Stimulated activated naive B cell treated with anti-CD40 and anti-IgM and Interleukin-4, amounts not matched to agents 10 μg/mL and 1 μg/mL and 100 μg/mL, for 72 hours (primary cell): ENCODE results near the gene PAXX.
A peak's percentile ranks its signal among the peaks of the same experiment; 100 is the strongest.

Experiments used
- ATAC-seq, 2 donors: fragments of 150-1000 bp; cut with Tn5 transposase; replicated peaks; 2 replicates each; pipeline ENCODE4 v1.10.0; 2021; ENCODE audit warnings: moderate library complexity in 1 of 2
- DNase-seq: peaks from one replicate; pipeline ENCODE4 v3.0.0; 2021
- H3K27ac Mint-ChIP-seq: one replicate; pipeline ENCODE4 v1.8.0; 2022; ENCODE audit warnings: mild to moderate bottlenecking, mixed read lengths
- H3K27me3 Mint-ChIP-seq, 2 donors: one replicate each; pipeline ENCODE4 v1.8.0; 2022; ENCODE audit warnings: mixed read lengths in 2 of 2
- H3K36me3 Mint-ChIP-seq, 2 donors: one replicate each; pipeline ENCODE4 v1.8.0; 2022; ENCODE audit warnings: mixed read lengths in 2 of 2, mild to moderate bottlenecking in 1 of 2
- H3K4me1 Mint-ChIP-seq, 2 donors: one replicate each; pipeline ENCODE4 v1.8.0; 2022; ENCODE audit warnings: mixed read lengths in 2 of 2, mild to moderate bottlenecking in 1 of 2
- H3K4me3 Mint-ChIP-seq, 2 donors: one replicate each; pipeline ENCODE4 v1.8.0; 2022; ENCODE audit warnings: mild to moderate bottlenecking in 2 of 2, mixed read lengths in 2 of 2, moderate library complexity in 1 of 2
- H3K9me3 Mint-ChIP-seq, 2 donors: one replicate each; pipeline ENCODE4 v1.8.0; 2022; ENCODE audit warnings: mixed read lengths in 2 of 2, mild to moderate bottlenecking in 1 of 2

Gene PAXX

DNA sequence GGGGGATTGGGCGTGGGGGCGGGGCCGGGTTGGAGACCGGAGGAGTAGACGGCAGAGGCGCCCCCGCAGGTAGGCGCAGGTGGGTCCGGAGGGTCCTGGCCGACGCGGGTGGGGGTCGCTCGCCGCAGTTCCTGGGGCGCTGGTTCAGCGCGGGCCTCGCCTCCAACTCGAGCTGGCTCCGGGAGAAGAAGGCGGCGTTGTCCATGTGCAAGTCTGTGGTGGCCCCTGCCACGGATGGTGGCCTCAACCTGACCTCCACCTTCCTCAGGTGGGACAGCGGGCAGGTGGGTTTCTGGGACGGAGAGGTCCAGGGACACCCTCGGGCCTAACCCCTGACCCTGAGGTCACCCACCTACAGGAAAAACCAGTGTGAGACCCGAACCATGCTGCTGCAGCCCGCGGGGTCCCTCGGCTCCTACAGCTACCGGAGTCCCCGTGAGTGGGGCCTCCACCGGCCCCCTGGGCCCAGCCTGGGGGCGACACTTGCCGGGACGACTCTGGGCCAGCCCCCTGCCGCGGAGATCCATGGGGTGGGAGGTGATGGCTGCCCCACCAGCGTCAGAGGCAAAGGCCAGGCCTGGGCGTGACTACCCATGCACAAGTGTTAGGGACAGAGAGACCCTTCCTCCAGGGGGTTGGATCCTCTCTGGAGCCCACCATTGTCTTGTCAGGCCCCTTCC, 13.2 kb upstream of the PAXX start:
- DNase-seq (no peak), ATAC-seq (no peak)
- H3K4me1 Mint-ChIP-seq: peaks cover 0 to 6% of the 10 kb centered on the region in 2 donors
- no peak overlapping the region for H3K4me3 Mint-ChIP-seq
- no peak overlapping the region for H3K27ac Mint-ChIP-seq
- peaks cover 0 to 3% of the 10 kb centered on the region in 2 donors for H3K36me3 Mint-ChIP-seq
- peaks cover 41 to 79% of the 10 kb centered on the region in 2 donors for H3K27me3 Mint-ChIP-seq
- no peaks in the 10 kb centered on the region for H3K9me3 Mint-ChIP-seq

GRCh38 chr9:136979769-136980587, 12.2 kb upstream of the PAXX start:
- Mint-ChIP-seq H3K27ac (peak overlapping the region; percentile 5), H3K36me3 (peaks cover 0 to 4% of the 10 kb centered on the region in 2 donors), H3K4me1 (peaks cover 0 to 7% of the 10 kb centered on the region in 2 donors), H3K4me3 (no peak overlapping the region), H3K9me3 (no peaks in the 10 kb centered on the region), H3K27me3 (peaks cover 43 to 86% of the 10 kb centered on the region in 2 donors)
- no peak for DNase-seq
- ATAC-seq: no peak

DNA sequence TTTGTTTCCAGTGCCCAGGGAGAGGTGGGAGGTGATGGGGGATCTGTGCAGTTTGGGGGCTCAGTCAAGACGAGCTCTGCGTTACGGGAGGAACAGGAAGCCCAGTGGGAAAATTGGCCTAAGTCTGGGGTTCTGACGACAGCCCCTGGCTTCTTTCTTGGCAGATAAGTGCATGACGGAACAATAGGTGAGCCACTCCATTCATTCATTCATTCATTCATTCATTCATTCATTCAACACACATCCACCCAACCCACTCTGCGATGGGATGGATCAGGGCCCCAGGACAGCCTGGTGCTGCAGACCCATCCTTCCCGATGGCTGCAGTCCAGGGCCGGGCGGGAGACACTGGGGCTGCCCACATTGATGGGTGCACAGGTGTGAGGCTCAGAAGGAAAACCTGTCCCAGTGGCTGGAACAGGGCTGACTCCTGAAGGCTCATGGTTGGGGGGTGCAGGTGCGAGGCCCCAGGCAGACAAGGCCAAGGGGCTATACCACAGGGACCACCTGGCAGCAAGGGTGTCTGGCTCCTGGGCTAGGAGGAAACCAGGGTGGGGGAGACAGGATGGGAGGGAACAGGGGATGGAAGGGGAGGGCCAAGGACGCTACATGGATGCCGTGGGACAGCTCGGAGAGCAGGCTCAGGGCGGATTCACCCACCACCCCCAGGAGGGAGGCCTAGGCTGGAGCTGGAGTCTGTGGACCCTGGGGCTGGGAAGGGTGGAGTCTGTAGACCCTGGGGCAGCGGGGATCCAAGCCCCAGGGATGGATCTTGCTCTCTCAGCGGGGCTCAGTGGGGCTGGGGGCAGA, 11.3 kb upstream of the PAXX start:
- no peak overlapping the region for H3K4me3 Mint-ChIP-seq
- H3K4me1 Mint-ChIP-seq: peaks cover 0 to 7% of the 10 kb centered on the region in 2 donors
- peaks cover 0 to 4% of the 10 kb centered on the region in 2 donors for H3K36me3 Mint-ChIP-seq
- H3K27ac Mint-ChIP-seq: no peak overlapping the region
- DNase-seq (no peak), ATAC-seq (no peak)
- no peaks in the 10 kb centered on the region for H3K9me3 Mint-ChIP-seq
- peaks cover 41 to 82% of the 10 kb centered on the region in 2 donors for H3K27me3 Mint-ChIP-seq

GRCh38 chr9:136981588-136982231, 10.5 kb upstream of the PAXX start:
- Mint-ChIP-seq H3K27ac (no peak overlapping the region), H3K9me3 (no peaks in the 10 kb centered on the region), H3K27me3 (peaks cover 38 to 80% of the 10 kb centered on the region in 2 donors), H3K4me3 (no peak overlapping the region), H3K36me3 (peaks cover 0 to 4% of the 10 kb centered on the region in 2 donors), H3K4me1 (peaks cover 0 to 5% of the 10 kb centered on the region in 2 donors)
- no peak for DNase-seq
- no peak for ATAC-seq

- H3K4me3 Mint-ChIP-seq: no peak within 1 kb of the TSS
- ATAC-seq: no peak
- DNase-seq: no peak
- H3K9me3 Mint-ChIP-seq: no peaks in the 10 kb centered on the region
- H3K36me3 Mint-ChIP-seq: peaks cover 0 to 4% of the 10 kb centered on the region in 2 donors
- H3K27me3 Mint-ChIP-seq: peaks cover 37 to 80% of the 10 kb centered on the region in 2 donors
- H3K27ac Mint-ChIP-seq: no peak within 1 kb of the TSS
- peaks cover 0 to 4% of the 10 kb centered on the region in 2 donors for H3K4me1 Mint-ChIP-seq
Measured at GRCh38 chr9:136982232-136983051, 9.8 kb upstream of the PAXX start, which contains the start of gene LCNL1. LCNL1 (plus strand) TSS chr9:136982993; CDS start chr9:136983587, 594 bp downstream.

DNA sequence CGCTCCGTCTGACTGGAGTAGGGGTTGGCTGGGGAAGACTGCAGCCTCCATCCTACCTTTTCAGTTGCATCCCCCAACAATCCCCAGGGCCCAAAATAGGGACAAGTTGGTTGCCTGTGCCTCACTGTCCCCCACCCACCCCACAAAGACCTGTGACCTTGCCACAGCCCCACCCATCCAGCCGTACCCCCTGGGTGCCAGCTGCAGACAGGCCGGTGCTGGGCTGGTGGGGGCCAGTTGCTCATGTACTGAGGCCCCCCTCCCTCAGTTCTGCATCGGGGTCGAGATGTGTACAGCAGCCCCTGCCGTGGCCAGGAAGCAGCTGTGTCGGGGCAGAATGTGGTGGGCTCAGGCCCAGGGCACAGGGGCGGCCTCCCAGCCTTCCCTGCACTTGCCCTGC, 9.1 kb upstream of the PAXX start:
- Mint-ChIP-seq H3K27me3 (peaks cover 41 to 81% of the 10 kb centered on the region in 2 donors), H3K9me3 (no peaks in the 10 kb centered on the region), H3K27ac (no peak overlapping the region), H3K36me3 (peaks cover 0 to 4% of the 10 kb centered on the region in 2 donors), H3K4me1 (peaks cover 0 to 4% of the 10 kb centered on the region in 2 donors), H3K4me3 (no peak overlapping the region)
- DNase-seq (no peak), ATAC-seq (no peak)

GRCh38 chr9:136983656-136984314, 8.4 kb upstream of the PAXX start:
- no peaks in the 10 kb centered on the region for H3K9me3 Mint-ChIP-seq
- H3K4me3 Mint-ChIP-seq: no peak overlapping the region
- no peak for ATAC-seq
- H3K4me1 Mint-ChIP-seq: peaks cover 0 to 4% of the 10 kb centered on the region in 2 donors
- no peak overlapping the region for H3K27ac Mint-ChIP-seq
- no peak for DNase-seq
- peaks cover 41 to 85% of the 10 kb centered on the region in 2 donors for H3K27me3 Mint-ChIP-seq
- peaks cover 0 to 4% of the 10 kb centered on the region in 2 donors for H3K36me3 Mint-ChIP-seq

GRCh38 chr9:136984464-136985026, 7.7 kb upstream of the PAXX start:
- DNase-seq: no peak
- Mint-ChIP-seq H3K27ac (no peak overlapping the region), H3K36me3 (peaks cover 0 to 4% of the 10 kb centered on the region in 2 donors), H3K9me3 (no peaks in the 10 kb centered on the region), H3K27me3 (peaks cover 41 to 90% of the 10 kb centered on the region in 2 donors), H3K4me1 (peaks cover 0 to 4% of the 10 kb centered on the region in 2 donors), H3K4me3 (no peak overlapping the region)
- ATAC-seq: no peak

DNA sequence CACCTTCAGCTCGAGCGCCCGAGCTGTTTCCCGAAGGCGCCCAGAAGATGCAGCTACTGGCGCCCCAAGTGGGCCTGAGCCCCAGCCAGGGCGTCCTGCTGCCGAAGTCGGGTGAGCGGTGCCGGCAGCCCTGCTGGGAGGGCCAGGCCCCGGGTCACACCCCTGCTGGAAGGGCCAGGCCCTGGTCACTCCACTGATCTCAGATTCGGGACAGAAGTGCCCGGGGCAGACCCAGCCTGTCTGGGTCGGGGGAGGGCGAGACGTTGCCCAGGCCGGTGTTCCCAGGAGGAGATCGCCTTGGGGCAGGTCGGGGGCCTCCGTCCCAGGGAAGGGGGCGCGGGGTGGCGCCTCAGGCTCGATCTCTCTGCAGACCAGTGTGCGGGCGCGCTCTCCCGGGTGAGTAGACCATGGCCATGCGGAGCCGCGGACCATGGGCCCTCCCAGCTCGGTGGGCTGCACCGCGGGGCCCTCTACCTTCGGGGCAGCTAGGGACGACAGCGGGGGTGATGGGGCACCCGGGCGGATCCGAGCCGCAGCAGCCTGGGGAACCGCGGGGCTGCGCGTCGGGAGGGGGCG, 7.1 kb upstream of the PAXX start:
- Mint-ChIP-seq H3K4me1 (peaks cover 4 to 6% of the 10 kb centered on the region in 2 donors), H3K36me3 (peaks cover 0 to 4% of the 10 kb centered on the region in 2 donors), H3K4me3 (no peak overlapping the region), H3K9me3 (no peaks in the 10 kb centered on the region), H3K27ac (no peak overlapping the region), H3K27me3 (peaks cover 46 to 90% of the 10 kb centered on the region in 2 donors)
- DNase-seq (no peak), ATAC-seq (peak in 1 of 2 donors; percentile 24)

GRCh38 chr9:136985853-136986252, 6.4 kb upstream of the PAXX start:
- DNase-seq (no peak), ATAC-seq (no peak)
- Mint-ChIP-seq H3K4me1 (peaks cover 4 to 6% of the 10 kb centered on the region in 2 donors), H3K36me3 (peaks cover 0 to 4% of the 10 kb centered on the region in 2 donors), H3K27me3 (peaks cover 43 to 90% of the 10 kb centered on the region in 2 donors), H3K4me3 (no peak overlapping the region), H3K9me3 (no peaks in the 10 kb centered on the region), H3K27ac (no peak overlapping the region)

DNA sequence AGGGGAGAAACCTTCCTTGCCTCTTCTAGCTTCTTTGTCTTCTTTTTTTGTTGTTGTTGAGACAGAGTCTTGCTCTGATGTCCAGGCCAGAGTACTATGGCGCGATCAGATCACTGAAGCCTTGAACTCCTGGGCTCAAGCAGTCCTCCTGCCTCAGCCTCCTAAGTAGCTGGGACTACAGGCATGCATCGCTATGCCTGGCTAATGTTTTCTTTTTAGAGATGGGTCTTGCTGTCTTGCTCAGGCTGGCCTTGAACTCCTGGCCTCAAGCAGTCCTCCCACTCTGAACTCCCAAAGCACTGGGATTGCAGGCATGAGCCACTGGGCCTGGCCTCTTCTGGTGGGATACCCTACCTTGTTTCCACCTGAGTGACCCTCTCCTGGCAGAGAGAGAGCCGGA, 3.4 kb upstream of the PAXX start:
- Mint-ChIP-seq H3K36me3 (peaks cover 7 to 12% of the 10 kb centered on the region in 2 donors), H3K4me1 (peaks cover 8 to 27% of the 10 kb centered on the region in 2 donors), H3K27me3 (peaks cover 26 to 61% of the 10 kb centered on the region in 2 donors), H3K9me3 (no peaks in the 10 kb centered on the region), H3K27ac (no peak overlapping the region), H3K4me3 (no peak overlapping the region)
- DNase-seq: no peak
- ATAC-seq: no peak

DNA sequence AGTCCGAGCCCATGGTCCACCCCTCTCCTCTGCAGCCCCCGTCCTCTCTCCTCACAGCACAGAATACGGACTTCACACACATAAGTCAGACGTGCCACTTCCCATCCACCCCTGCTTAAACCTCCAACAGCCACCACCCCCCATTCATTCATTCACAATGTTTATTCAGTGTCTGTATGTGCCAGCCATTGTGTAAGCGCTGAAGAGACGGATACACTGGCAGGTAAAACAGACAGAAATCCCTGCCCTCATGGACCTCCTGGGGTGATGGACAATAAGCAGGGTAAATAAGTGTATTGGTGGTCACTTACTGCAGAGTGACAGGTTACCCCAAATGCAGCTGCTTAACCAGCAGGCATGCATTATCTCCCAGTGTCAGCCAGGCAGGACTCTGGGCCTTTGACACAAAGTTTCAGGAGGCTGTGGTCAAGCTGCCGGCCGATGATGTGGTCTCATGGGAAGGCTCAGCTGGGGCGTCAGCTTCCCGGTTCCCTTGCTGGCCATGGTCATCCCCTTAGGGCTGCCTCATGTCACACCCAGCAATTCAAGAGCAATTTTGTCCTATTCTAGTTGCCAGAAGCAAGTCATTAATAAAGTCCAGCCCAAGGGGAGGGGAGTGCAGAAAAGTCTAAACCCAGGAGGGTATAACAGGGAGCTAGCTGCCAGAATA, 1.8 kb upstream of the PAXX start:
- H3K27me3 Mint-ChIP-seq: peaks cover 22 to 46% of the 10 kb centered on the region in 2 donors
- no peak for ATAC-seq
- H3K36me3 Mint-ChIP-seq: peaks cover 12 to 15% of the 10 kb centered on the region in 2 donors
- peaks cover 7 to 30% of the 10 kb centered on the region in 2 donors for H3K4me1 Mint-ChIP-seq
- DNase-seq: no peak
- peak overlapping the region; percentile 8 to 38 for H3K4me3 Mint-ChIP-seq
- no peaks in the 10 kb centered on the region for H3K9me3 Mint-ChIP-seq
- peak overlapping the region; percentile 5 for H3K27ac Mint-ChIP-seq
